Measurements from ENCODE around the gene TRIM26. TPM values are rescaled to one million over a fixed set of nuclear protein-coding genes. Genes with fewer than 3 reads are reported as not detected.
"Not testable (repeated sequence)": the region's sequence is repeated elsewhere in the genome, so short reads cannot be mapped to it uniquely, and the experiment has no call there.

TRIM26 gene
- total RNA-seq, 4 donors from 2014 or later = 19.5 to 92.0 (median 53.2) TPM

GRCh38 chr6:30145818-30146217 is 67.4 kb downstream of the TRIM26 start:
- no peak for TF ChIP-seq CTCF (IDR thresholded peaks at IDR 0.05)
- no peak for TF ChIP-seq POLR2A (IDR thresholded peaks at IDR 0.05)
- TF ChIP-seq POLR2AphosphoS5 (IDR thresholded peaks at IDR 0.05) = no peak
- no peak for TF ChIP-seq EP300 (IDR thresholded peaks at IDR 0.05; ENCODE audit: low read depth)
- no peak for DNase-seq
- H3K4me1 ChIP-seq = peaks cover 0 to 13% (median 5%) of the 10 kb centered on the region in 4 donors
- H3K27me3 ChIP-seq = peaks cover 6% of the 10 kb centered on the region
- H3K36me3 ChIP-seq = no peaks in the 10 kb centered on the region
- intact Hi-C loops (cut with DNase I; ENCODE audit: low total_unique reads) = no loop called here
- in situ Hi-C loops (cut with MboI; ENCODE audit: low pct_ligation_motif_present in 1 of 4, low pct_unique_long_range_greater_than_20kb in 1 of 4, low sequenced_read_pairs in 3 of 4) = no loop called here
- no peaks in the 10 kb centered on the region for H3K9me3 ChIP-seq
- H3K4me3 ChIP-seq = no peak overlapping the region
- no peak overlapping the region for H3K27ac ChIP-seq
- WGBS, 2 donors (ENCODE audit: low coverage in 1 of 2) = 20 to 68% methylated on average over 1 to 7 of the region's 7 CpGs

GRCh38 chr6:30144811-30145210 is 68.4 kb downstream of the TRIM26 start:
- Histone ChIP-seq H3K4me1 (peaks cover 0 to 13% (median 5%) of the 10 kb centered on the region in 4 donors), H3K9me3 (no peaks in the 10 kb centered on the region), H3K4me3 (no peak overlapping the region), H3K27me3 (peaks cover 6% of the 10 kb centered on the region), H3K27ac (no peak overlapping the region), H3K36me3 (no peaks in the 10 kb centered on the region)
- DNase-seq = no peak
- TF ChIP-seq CTCF (IDR thresholded peaks at IDR 0.05) = no peak
- no peak for TF ChIP-seq POLR2A (IDR thresholded peaks at IDR 0.05)
- no peak for TF ChIP-seq POLR2AphosphoS5 (IDR thresholded peaks at IDR 0.05)
- TF ChIP-seq EP300 (IDR thresholded peaks at IDR 0.05; ENCODE audit: low read depth) = no peak
- intact Hi-C loops (cut with DNase I; ENCODE audit: low total_unique reads) = no loop called here
- in situ Hi-C loops (cut with MboI; ENCODE audit: low pct_ligation_motif_present in 1 of 4, low pct_unique_long_range_greater_than_20kb in 1 of 4, low sequenced_read_pairs in 3 of 4) = no loop called here
- 67 to 71% methylated on average over 6 of the region's 6 CpGs for WGBS, 2 donors (ENCODE audit: low coverage in 1 of 2)

- no peak overlapping the region for H3K4me3 ChIP-seq
- WGBS, 2 donors (ENCODE audit: low coverage in 1 of 2) = 31 to 50% methylated on average over 2 of the region's 2 CpGs
- no peaks in the 10 kb centered on the region for H3K36me3 ChIP-seq
- H3K27ac ChIP-seq = no peak overlapping the region
- peaks cover 6% of the 10 kb centered on the region for H3K27me3 ChIP-seq
- peaks cover 0 to 13% (median 5%) of the 10 kb centered on the region in 4 donors for H3K4me1 ChIP-seq
- DNase-seq = no peak
- no peaks in the 10 kb centered on the region for H3K9me3 ChIP-seq
- TF ChIP-seq EP300 (IDR thresholded peaks at IDR 0.05; ENCODE audit: low read depth) (no peak), POLR2AphosphoS5 (IDR thresholded peaks at IDR 0.05) (no peak), POLR2A (IDR thresholded peaks at IDR 0.05) (no peak), CTCF (IDR thresholded peaks at IDR 0.05) (no peak)
- intact Hi-C loops (cut with DNase I; ENCODE audit: low total_unique reads) (no loop called here), in situ Hi-C loops (cut with MboI; ENCODE audit: low pct_ligation_motif_present in 1 of 4, low pct_unique_long_range_greater_than_20kb in 1 of 4, low sequenced_read_pairs in 3 of 4) (no loop called here)
These were observed 69.4 kb downstream of the TRIM26 start for GRCh38 chr6:30143780-30144179.

GRCh38 chr6:30142665-30143064 is 70.5 kb downstream of the TRIM26 start:
- H3K4me3 ChIP-seq = no peak overlapping the region
- no peaks in the 10 kb centered on the region for H3K36me3 ChIP-seq
- intact Hi-C loops (cut with DNase I; ENCODE audit: low total_unique reads) = no loop called here
- in situ Hi-C loops (cut with MboI; ENCODE audit: low pct_ligation_motif_present in 1 of 4, low pct_unique_long_range_greater_than_20kb in 1 of 4, low sequenced_read_pairs in 3 of 4) = no loop called here
- H3K9me3 ChIP-seq = no peaks in the 10 kb centered on the region
- no peak for DNase-seq
- 66 to 67% methylated on average over 3 of the region's 3 CpGs for whole genome bisulfite sequencing, 2 donors (ENCODE audit: low coverage in 1 of 2)
- peaks cover 0 to 13% (median 5%) of the 10 kb centered on the region in 4 donors for H3K4me1 ChIP-seq
- H3K27me3 ChIP-seq = peaks cover 6% of the 10 kb centered on the region
- H3K27ac ChIP-seq = no peak overlapping the region
- TF ChIP-seq CTCF (IDR thresholded peaks at IDR 0.05) (no peak), POLR2AphosphoS5 (IDR thresholded peaks at IDR 0.05) (no peak), EP300 (IDR thresholded peaks at IDR 0.05; ENCODE audit: low read depth) (no peak), POLR2A (IDR thresholded peaks at IDR 0.05) (no peak)

- in situ Hi-C loops (cut with MboI; ENCODE audit: low pct_ligation_motif_present in 1 of 4, low pct_unique_long_range_greater_than_20kb in 1 of 4, low sequenced_read_pairs in 3 of 4); intact Hi-C loops (cut with DNase I; ENCODE audit: low total_unique reads); DNase-seq; H3K4me3 ChIP-seq; H3K36me3 ChIP-seq; H3K27ac ChIP-seq; H3K9me3 ChIP-seq; H3K27me3 ChIP-seq: not testable (repeated sequence)
- H3K4me1 ChIP-seq = peaks cover 4 to 29% (median 11%) of the 10 kb centered on the region in 4 donors
- WGBS, 2 donors (ENCODE audit: low coverage in 1 of 2) = 78 to 90% methylated on average over 8 of the region's 8 CpGs
These were observed 73.0 kb downstream of the TRIM26 start for GRCh38 chr6:30140240-30140639.

Data from transverse colon (tissue), 4 donors.